LNCAP (cell line): ENCODE data around the gene RSPRY1.

Experiments
- TF ChIP-seq, protein P1 (sequence below): fragments of 450-650 bp; IDR thresholded peaks from 2 replicates; pipeline ENCODE4 v1.5.1; 2017; ENCODE audit warnings: mild to moderate bottlenecking

RSPRY1 gene

DNA sequence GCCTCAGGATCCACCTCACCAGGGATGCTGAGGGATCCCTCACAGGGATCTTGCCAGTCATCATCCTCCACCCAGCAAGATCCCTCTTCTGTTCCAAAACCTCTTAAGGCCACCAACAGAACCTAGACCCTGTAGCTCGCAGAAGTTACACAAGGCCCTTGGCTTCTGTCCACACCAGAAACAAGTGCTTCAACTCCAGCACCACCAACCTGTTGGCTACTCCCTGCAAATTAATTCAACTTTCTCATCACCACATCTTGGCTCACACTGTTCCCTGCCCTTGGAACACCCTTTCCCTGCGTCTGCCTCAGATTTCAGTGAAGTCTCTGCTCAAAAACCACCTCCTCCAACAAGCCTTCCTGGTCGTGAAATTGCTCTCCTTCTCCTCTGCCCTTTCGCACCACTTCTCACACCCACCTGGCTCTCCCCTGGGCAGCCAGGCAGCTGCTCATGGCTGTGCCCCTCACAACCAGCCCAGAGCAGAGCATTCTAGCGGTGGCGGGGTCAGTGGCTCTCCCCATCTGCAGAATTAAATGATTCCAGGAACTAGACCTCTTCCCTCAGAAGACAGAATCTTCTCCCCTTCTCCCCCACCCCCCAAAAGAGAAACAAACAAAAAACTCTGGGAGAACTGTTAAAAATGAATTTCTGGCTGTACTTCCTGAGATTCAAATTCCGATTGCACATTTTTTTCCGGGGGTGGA, 96.5 kb downstream of the RSPRY1 start:
- TF ChIP-seq, protein P1, sequence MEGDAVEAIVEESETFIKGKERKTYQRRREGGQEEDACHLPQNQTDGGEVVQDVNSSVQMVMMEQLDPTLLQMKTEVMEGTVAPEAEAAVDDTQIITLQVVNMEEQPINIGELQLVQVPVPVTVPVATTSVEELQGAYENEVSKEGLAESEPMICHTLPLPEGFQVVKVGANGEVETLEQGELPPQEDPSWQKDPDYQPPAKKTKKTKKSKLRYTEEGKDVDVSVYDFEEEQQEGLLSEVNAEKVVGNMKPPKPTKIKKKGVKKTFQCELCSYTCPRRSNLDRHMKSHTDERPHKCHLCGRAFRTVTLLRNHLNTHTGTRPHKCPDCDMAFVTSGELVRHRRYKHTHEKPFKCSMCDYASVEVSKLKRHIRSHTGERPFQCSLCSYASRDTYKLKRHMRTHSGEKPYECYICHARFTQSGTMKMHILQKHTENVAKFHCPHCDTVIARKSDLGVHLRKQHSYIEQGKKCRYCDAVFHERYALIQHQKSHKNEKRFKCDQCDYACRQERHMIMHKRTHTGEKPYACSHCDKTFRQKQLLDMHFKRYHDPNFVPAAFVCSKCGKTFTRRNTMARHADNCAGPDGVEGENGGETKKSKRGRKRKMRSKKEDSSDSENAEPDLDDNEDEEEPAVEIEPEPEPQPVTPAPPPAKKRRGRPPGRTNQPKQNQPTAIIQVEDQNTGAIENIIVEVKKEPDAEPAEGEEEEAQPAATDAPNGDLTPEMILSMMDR = no peak

- TF ChIP-seq, protein P1 = no peak
Measured at GRCh38 chr16:57283214-57283958, 97.3 kb downstream of the RSPRY1 start.

GRCh38 chr16:57283959-57284208, 97.8 kb downstream of the RSPRY1 start:
- TF ChIP-seq, protein P1 = no peak

- TF ChIP-seq, protein P1 = no peak
Measured at GRCh38 chr16:57284209-57284951, 98.3 kb downstream of the RSPRY1 start, which contains the start of gene PLLP. Gene PLLP, minus strand, starts transcription at chr16:57284672. Its CDS starts 132 bp downstream, at chr16:57284540.

DNA sequence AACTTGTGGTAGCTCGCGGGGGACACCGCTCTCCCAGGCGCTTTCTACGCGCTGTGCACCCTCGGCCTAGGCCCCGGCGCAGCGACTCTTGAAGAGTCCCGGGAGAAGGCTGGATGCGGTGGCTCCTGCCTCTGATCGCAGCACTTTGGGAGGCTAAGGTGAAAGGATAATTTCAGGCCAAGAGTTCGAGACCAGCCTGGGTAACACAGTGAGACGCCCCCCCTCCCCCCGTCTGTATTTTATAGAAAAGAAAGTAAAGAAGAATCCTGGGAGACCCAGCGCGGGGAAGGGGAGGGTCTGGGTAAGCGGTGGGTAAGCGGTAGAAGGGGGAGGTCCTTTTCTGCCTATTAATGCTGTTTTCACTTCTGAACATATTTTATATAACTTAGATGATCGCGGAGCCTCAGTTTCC, 98.8 kb downstream of the RSPRY1 start:
- TF ChIP-seq, protein P1 = no peak

DNA sequence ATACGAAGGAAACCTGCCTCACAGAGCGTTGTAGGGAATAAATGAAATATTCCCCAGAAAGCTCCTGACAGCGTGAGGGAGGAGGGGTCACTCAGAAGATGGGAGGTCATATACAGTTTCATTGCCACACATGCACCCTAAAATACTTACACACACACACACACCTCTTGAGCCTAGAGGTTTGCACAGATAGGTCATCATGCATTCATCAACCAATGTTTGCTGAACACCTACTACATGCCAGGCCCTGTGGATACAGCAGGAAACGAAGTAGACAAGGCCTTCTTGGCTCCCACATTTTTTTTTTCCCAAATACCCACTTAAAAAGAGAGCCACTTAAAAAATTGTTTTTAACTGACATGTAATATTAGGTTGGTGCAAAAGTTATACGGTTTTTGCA, 99.2 kb downstream of the RSPRY1 start:
- TF ChIP-seq, protein P1 = no peak

DNA sequence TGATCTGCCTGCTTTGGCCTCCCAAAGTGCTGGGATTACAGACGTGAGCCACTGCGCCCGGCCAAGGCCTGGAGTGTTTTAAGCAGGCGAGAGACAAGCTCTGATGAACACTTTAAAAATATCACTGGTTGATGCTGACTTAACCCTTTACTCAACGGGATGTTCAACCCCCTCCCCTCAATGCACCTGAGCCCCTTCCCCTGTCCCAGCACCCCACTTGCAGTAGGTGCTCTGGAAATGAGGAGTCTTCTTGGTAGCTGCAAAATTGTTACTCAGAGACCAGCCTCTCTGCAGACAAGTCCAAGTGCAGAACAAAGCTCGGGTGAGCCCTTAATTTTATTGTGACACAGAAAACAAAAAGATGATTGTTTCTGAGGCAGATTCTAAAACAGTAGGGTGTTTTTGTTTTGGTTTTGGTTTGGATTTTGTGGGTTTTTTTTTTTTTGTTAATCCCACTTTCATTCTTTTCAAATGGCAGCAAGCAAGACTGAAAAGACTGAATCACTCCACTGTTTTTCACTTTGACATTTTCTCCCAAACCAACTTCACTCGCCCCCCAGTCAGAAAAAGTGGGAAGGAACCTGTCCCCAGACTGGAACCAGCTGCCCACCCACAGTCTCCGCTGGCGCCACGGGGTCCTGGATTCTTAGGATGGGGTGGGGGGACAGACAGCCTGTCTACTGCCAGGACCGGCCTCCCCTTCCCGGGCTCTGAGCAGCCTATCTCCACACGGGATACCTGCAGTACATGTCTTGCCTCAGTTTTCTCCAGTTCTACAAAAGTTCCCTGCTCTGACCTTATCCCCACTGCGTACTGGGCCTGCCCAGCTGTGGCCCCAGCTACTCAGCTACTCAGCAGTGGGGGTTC, 103.5 kb downstream of the RSPRY1 start:
- TF ChIP-seq, protein P1 = no peak
